ENCODE data around the gene ARMH3. TPM values are rescaled to one million over a fixed set of nuclear protein-coding genes. Genes with fewer than 3 reads are reported as not detected.

Gene ARMH3
- total and polyA plus RNA-seq, 10 of the 15 experiments (the other 5 are each of a cell fraction or from before 2014, with no cell fraction given) = 13.0 to 33.0 (median 16.4) TPM

DNA sequence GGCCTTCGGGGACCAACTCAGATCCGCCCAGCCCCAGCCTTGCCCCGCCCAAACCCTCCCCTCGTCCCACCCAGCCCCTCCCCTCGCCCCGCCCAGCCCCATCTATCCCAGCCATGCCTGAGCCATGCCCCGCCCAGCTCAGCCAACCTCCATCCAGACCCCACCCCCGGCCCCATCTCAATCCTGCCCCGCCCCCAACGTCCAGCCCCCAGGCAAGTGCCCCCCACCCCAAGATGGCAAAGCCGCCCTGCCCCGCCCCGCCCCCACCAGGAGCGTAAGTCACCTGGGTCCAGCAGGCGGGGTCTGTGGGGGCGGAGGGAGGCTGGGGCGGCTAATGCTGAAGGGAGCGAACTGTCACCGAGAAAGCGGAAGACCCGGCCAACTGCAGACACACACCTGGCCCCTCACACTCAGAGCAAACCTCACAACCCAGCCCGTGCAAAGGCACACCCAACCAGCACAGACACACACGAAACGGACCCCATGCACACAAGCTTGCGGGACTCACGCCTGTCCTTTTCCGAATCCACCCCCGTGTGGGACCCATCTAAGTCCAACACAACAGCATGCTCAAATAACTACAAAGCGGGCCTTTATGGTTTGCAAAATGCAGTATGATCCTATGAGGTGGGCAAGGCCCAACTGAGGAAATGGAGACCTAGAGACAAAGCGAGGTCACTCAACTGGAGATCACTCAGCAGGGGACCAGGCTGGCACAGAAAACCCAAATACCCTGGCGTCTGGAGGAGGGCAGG, 226.2 kb downstream of the ARMH3 start (continued):
- TF ChIP-seq, protein P1, sequence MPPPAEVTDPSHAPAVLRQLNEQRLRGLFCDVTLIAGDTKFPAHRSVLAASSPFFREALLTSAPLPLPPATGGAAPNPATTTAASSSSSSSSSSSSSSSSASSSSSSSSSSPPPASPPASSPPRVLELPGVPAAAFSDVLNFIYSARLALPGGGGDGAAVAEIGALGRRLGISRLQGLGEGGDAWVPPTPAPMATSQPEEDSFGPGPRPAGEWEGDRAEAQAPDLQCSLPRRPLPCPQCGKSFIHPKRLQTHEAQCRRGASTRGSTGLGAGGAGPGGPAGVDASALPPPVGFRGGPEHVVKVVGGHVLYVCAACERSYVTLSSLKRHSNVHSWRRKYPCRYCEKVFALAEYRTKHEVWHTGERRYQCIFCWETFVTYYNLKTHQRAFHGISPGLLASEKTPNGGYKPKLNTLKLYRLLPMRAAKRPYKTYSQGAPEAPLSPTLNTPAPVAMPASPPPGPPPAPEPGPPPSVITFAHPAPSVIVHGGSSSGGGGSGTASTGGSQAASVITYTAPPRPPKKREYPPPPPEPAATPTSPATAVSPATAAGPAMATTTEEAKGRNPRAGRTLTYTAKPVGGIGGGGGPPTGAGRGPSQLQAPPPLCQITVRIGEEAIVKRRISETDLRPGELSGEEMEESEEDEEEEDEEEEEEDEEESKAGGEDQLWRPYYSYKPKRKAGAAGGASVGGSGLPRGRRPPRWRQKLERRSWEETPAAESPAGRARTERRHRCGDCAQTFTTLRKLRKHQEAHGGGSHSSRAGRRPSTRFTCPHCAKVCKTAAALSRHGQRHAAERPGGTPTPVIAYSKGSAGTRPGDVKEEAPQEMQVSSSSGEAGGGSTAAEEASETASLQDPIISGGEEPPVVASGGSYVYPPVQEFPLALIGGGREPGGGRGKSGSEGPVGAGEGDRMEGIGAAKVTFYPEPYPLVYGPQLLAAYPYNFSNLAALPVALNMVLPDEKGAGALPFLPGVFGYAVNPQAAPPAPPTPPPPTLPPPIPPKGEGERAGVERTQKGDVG (CRISPR knock-in tag; IDR thresholded peaks at IDR 0.05) = no peak
- TF ChIP-seq SIN3A (IDR thresholded peaks at IDR 0.05; ENCODE audit: low read depth, low read length) (no peak), ZSCAN29 (IDR thresholded peaks at IDR 0.05) (no peak), MTA2 (IDR thresholded peaks at IDR 0.05; ENCODE audit: low read depth) (no peak), SMAD5 (IDR thresholded peaks at IDR 0.05; ENCODE audit: low read depth) (no peak), TCF12 (IDR thresholded peaks at IDR 0.05; ENCODE audit: low read depth, low read length) (no peak), WRNIP1 (IDR thresholded peaks at IDR 0.05; ENCODE audit: borderline replicate concordance, low read depth, low read length) (no peak), DPF2 (IDR thresholded peaks at IDR 0.05) (no peak), BRCA1 (IDR thresholded peaks at IDR 0.05; ENCODE audit: low read depth, low read length) (no peak)
- TF ChIP-seq, protein P2, sequence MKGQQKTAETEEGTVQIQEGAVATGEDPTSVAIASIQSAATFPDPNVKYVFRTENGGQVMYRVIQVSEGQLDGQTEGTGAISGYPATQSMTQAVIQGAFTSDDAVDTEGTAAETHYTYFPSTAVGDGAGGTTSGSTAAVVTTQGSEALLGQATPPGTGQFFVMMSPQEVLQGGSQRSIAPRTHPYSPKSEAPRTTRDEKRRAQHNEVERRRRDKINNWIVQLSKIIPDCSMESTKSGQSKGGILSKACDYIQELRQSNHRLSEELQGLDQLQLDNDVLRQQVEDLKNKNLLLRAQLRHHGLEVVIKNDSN (IDR thresholded peaks at IDR 0.05; ENCODE audit: borderline replicate concordance, extremely low read length, insufficient read depth, low read depth, low read length) = no peak
- TF ChIP-seq, protein P3, sequence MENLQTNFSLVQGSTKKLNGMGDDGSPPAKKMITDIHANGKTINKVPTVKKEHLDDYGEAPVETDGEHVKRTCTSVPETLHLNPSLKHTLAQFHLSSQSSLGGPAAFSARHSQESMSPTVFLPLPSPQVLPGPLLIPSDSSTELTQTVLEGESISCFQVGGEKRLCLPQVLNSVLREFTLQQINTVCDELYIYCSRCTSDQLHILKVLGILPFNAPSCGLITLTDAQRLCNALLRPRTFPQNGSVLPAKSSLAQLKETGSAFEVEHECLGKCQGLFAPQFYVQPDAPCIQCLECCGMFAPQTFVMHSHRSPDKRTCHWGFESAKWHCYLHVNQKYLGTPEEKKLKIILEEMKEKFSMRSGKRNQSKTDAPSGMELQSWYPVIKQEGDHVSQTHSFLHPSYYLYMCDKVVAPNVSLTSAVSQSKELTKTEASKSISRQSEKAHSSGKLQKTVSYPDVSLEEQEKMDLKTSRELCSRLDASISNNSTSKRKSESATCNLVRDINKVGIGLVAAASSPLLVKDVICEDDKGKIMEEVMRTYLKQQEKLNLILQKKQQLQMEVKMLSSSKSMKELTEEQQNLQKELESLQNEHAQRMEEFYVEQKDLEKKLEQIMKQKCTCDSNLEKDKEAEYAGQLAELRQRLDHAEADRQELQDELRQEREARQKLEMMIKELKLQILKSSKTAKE (IDR thresholded peaks at IDR 0.05; ENCODE audit: low read depth, poor library complexity, severe bottlenecking) = peak; percentile 22
- TF ChIP-seq, protein P4, sequence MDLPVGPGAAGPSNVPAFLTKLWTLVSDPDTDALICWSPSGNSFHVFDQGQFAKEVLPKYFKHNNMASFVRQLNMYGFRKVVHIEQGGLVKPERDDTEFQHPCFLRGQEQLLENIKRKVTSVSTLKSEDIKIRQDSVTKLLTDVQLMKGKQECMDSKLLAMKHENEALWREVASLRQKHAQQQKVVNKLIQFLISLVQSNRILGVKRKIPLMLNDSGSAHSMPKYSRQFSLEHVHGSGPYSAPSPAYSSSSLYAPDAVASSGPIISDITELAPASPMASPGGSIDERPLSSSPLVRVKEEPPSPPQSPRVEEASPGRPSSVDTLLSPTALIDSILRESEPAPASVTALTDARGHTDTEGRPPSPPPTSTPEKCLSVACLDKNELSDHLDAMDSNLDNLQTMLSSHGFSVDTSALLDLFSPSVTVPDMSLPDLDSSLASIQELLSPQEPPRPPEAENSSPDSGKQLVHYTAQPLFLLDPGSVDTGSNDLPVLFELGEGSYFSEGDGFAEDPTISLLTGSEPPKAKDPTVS (IDR thresholded peaks at IDR 0.05; ENCODE audit: low read depth, low read length) = no peak
- TF ChIP-seq, protein P5, sequence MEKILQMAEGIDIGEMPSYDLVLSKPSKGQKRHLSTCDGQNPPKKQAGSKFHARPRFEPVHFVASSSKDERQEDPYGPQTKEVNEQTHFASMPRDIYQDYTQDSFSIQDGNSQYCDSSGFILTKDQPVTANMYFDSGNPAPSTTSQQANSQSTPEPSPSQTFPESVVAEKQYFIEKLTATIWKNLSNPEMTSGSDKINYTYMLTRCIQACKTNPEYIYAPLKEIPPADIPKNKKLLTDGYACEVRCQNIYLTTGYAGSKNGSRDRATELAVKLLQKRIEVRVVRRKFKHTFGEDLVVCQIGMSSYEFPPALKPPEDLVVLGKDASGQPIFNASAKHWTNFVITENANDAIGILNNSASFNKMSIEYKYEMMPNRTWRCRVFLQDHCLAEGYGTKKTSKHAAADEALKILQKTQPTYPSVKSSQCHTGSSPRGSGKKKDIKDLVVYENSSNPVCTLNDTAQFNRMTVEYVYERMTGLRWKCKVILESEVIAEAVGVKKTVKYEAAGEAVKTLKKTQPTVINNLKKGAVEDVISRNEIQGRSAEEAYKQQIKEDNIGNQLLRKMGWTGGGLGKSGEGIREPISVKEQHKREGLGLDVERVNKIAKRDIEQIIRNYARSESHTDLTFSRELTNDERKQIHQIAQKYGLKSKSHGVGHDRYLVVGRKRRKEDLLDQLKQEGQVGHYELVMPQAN (conservative IDR thresholded peaks at IDR 0.05) = no peak
